ENCODE data around the gene GRXCR1. TPM values are rescaled to one million over a fixed set of nuclear protein-coding genes. Genes with fewer than 3 reads are reported as not detected.

GRXCR1 gene
- total RNA-seq, 1 experiment from 2014 or later, result not detected

DNA sequence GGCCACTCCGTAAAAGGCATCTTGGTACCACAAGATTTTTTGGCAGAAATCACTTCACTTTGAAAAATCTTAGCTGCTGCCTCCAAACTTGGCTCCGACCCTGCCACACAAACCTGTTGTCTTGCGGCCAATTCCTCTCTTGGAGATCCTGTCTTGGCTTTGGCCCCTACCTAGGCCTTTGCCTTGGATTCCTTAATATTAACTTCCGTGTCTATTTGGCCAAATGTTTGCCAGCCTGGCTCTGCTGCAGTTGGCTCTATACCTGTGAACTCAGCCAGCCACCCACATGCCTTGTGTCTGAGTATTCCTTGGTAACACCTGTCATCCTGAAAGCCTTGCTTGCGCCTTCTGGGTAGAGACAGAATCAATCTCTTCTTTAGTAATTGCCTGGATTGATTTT lies 12.5 kb downstream of the GRXCR1 start:
- no peak overlapping the region for H3K56ac ChIP-seq (ENCODE audit: insufficient read length, low read depth, low read length)
- no peak overlapping the region for H2BK12ac ChIP-seq (ENCODE audit: insufficient read length, low read depth, low read length)
- H2BK5ac ChIP-seq (ENCODE audit: insufficient read length, low read length), result no peak overlapping the region
- no peaks in the 10 kb centered on the region for H3K79me1 ChIP-seq (ENCODE audit: insufficient read depth, low read depth, low read length, poor library complexity, severe bottlenecking)
- no peak overlapping the region for H3K14ac ChIP-seq (ENCODE audit: insufficient read depth, low read length)
- no peaks in the 10 kb centered on the region for H3K9me3 Mint-ChIP-seq
- no peaks in the 10 kb centered on the region for H3K79me2 ChIP-seq (ENCODE audit: insufficient read depth, low read length)
- H4K8ac ChIP-seq (replicated peaks; ENCODE audit: insufficient read length, low read depth, low read length), result no peak overlapping the region
- no peak overlapping the region for H4K5ac ChIP-seq (ENCODE audit: insufficient read length, low read depth, low read length)
- no peak overlapping the region for H3K9ac ChIP-seq (ENCODE audit: extremely low read depth, insufficient read length, low read length)
- no peak overlapping the region for H2AK5ac ChIP-seq (ENCODE audit: insufficient read length, low read length)
- no peak overlapping the region for H2BK120ac ChIP-seq (ENCODE audit: low read depth, low read length, poor library complexity, severe bottlenecking)
- no peak overlapping the region for H3K27ac ChIP-seq (ENCODE audit: insufficient read length, low read depth, low read length)
- H3K4me3 Mint-ChIP-seq, result no peak overlapping the region
- H4K20me1 ChIP-seq (ENCODE audit: control insufficient read depth, insufficient read depth, insufficient read length), result no peaks in the 10 kb centered on the region
- H3K27me3 ChIP-seq (ENCODE audit: insufficient read depth, low read length), result no peaks in the 10 kb centered on the region
- TF ChIP-seq, protein P1, sequence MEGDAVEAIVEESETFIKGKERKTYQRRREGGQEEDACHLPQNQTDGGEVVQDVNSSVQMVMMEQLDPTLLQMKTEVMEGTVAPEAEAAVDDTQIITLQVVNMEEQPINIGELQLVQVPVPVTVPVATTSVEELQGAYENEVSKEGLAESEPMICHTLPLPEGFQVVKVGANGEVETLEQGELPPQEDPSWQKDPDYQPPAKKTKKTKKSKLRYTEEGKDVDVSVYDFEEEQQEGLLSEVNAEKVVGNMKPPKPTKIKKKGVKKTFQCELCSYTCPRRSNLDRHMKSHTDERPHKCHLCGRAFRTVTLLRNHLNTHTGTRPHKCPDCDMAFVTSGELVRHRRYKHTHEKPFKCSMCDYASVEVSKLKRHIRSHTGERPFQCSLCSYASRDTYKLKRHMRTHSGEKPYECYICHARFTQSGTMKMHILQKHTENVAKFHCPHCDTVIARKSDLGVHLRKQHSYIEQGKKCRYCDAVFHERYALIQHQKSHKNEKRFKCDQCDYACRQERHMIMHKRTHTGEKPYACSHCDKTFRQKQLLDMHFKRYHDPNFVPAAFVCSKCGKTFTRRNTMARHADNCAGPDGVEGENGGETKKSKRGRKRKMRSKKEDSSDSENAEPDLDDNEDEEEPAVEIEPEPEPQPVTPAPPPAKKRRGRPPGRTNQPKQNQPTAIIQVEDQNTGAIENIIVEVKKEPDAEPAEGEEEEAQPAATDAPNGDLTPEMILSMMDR (conservative IDR thresholded peaks at IDR 0.05), result no peak
- H4K91ac ChIP-seq (ENCODE audit: insufficient read length, low read depth, low read length), result no peak overlapping the region
- no peak overlapping the region for H3T11ph ChIP-seq (ENCODE audit: low read length)
- H3K4me1 ChIP-seq (ENCODE audit: insufficient read depth, low read length), result no peaks in the 10 kb centered on the region
- H3K27ac Mint-ChIP-seq, result no peak overlapping the region
- no peak for DNase-seq
- no peak overlapping the region for H3K4ac ChIP-seq (ENCODE audit: low read depth, low read length)
- H3K27me3 Mint-ChIP-seq (ENCODE audit: low read depth), result no peaks in the 10 kb centered on the region
- no peak overlapping the region for H2BK15ac ChIP-seq (ENCODE audit: low read depth, low read length)
- no peaks in the 10 kb centered on the region for H3K23me2 ChIP-seq (ENCODE audit: insufficient read length, low read depth, low read length, poor library complexity, severe bottlenecking)
- H3K4me1 Mint-ChIP-seq, result no peaks in the 10 kb centered on the region
- no peak overlapping the region for H2BK20ac ChIP-seq (ENCODE audit: low read depth, low read length, poor library complexity, severe bottlenecking)
- no peaks in the 10 kb centered on the region for H3K36me3 Mint-ChIP-seq (ENCODE audit: insufficient read depth in 1 of 3, low read depth in 3 of 3)
- no CpG with 5 or more reads among the region's 5 CpGs for WGBS (ENCODE audit: extremely low coverage, insufficient read length, low lambda C conversion rate)
- H3K18ac ChIP-seq (ENCODE audit: insufficient read length, low read depth, low read length), result no peak overlapping the region
- no peak overlapping the region for H3K4me2 ChIP-seq (ENCODE audit: insufficient read depth, insufficient read length, low read length)
- H3K9me3 ChIP-seq (ENCODE audit: control insufficient read depth, low read depth, low read length), result no peaks in the 10 kb centered on the region
- no peak overlapping the region for H3K23ac ChIP-seq (ENCODE audit: insufficient read length, low read depth, low read length)
- H2AFZ ChIP-seq (ENCODE audit: low read length), result no peak overlapping the region

Measured in H9 (cell line).